ENCODE results near the gene ERN1.

ERN1 gene

DNA sequence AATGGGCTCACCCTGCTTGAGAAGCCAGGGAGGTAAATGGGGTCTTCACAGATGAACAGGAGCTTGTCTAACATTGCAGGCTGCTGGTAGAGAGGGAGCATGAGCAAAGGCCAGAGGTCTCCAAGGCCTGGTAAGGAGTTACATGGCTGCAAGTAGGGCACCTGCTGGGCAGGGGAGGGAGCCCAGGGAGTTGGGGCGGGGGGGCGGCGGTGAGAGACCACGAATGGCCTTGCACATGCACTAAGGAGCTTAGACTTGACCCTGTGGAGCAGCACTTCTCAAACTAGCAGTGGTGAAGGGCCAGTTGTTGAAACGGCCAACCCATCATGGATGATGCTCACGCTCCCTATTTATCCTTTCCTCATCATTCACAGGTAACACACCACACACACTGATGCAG lies 38.4 kb downstream of the ERN1 start:
- no peak for TF ChIP-seq EZH2phosphoT487 (IDR thresholded peaks at IDR 0.05; ENCODE audit: borderline replicate concordance)
- no peak for TF ChIP-seq CTCF (conservative IDR thresholded peaks at IDR 0.05; ENCODE audit: low read length)
- no peaks in the 10 kb centered on the region for H3F3A ChIP-seq (ENCODE audit: low read depth)
- H3K4me2 ChIP-seq (ENCODE audit: low read depth, low read length, poor library complexity, severe bottlenecking): no peak overlapping the region
- no peak overlapping the region for H3K9ac ChIP-seq (ENCODE audit: low read depth, low read length, poor library complexity, severe bottlenecking)
- H3K4me1 ChIP-seq (ENCODE audit: insufficient read depth, low read length, poor library complexity, severe bottlenecking): peaks cover 37% of the 10 kb centered on the region
- no peaks in the 10 kb centered on the region for H3K27me3 ChIP-seq (ENCODE audit: insufficient read depth, low read length, poor library complexity, severe bottlenecking)
- no peaks in the 10 kb centered on the region for H4K20me1 ChIP-seq (ENCODE audit: insufficient read depth, low read length, poor library complexity, severe bottlenecking)
- H3K36me3 ChIP-seq (ENCODE audit: insufficient read depth, low read length): no peaks in the 10 kb centered on the region
- no peaks in the 10 kb centered on the region for H3K9me2 ChIP-seq (replicated peaks; ENCODE audit: low read depth, low read length)
- H3K79me2 ChIP-seq (ENCODE audit: insufficient read depth, low read length): no peaks in the 10 kb centered on the region
- H3K4me3 ChIP-seq (ENCODE audit: low read length, poor library complexity, severe bottlenecking): no peak overlapping the region
- no peak overlapping the region for H2AFZ ChIP-seq (ENCODE audit: low read length)
- H3K9me3 ChIP-seq (ENCODE audit: insufficient read depth, low read depth, low read length): no peaks in the 10 kb centered on the region

GRCh38 chr17:64091116-64091515 lies 38.8 kb downstream of the ERN1 start:
- Histone ChIP-seq H3K9me3 (ENCODE audit: insufficient read depth, low read depth, low read length) (no peaks in the 10 kb centered on the region), H3K4me3 (ENCODE audit: low read length, poor library complexity, severe bottlenecking) (no peak overlapping the region), H3K9ac (ENCODE audit: low read depth, low read length, poor library complexity, severe bottlenecking) (no peak overlapping the region), H3K4me2 (ENCODE audit: low read depth, low read length, poor library complexity, severe bottlenecking) (no peak overlapping the region), H3F3A (ENCODE audit: low read depth) (no peaks in the 10 kb centered on the region), H3K4me1 (ENCODE audit: insufficient read depth, low read length, poor library complexity, severe bottlenecking) (peaks cover 33% of the 10 kb centered on the region), H4K20me1 (ENCODE audit: insufficient read depth, low read length, poor library complexity, severe bottlenecking) (no peaks in the 10 kb centered on the region), H3K9me2 (replicated peaks; ENCODE audit: low read depth, low read length) (no peaks in the 10 kb centered on the region), H3K27me3 (ENCODE audit: insufficient read depth, low read length, poor library complexity, severe bottlenecking) (no peaks in the 10 kb centered on the region), H3K79me2 (ENCODE audit: insufficient read depth, low read length) (no peaks in the 10 kb centered on the region), H2AFZ (ENCODE audit: low read length) (no peak overlapping the region; the same call in 1 of the 2 replicates), H3K36me3 (ENCODE audit: insufficient read depth, low read length) (no peaks in the 10 kb centered on the region)
- no peak for TF ChIP-seq EZH2phosphoT487 (IDR thresholded peaks at IDR 0.05; ENCODE audit: borderline replicate concordance)

- no peak overlapping the region for H3K4me2 ChIP-seq (ENCODE audit: low read depth, low read length, poor library complexity, severe bottlenecking)
- no peaks in the 10 kb centered on the region for H3K9me2 ChIP-seq (replicated peaks; ENCODE audit: low read depth, low read length)
- H3K4me3 ChIP-seq (ENCODE audit: low read length, poor library complexity, severe bottlenecking): no peak overlapping the region
- H3K9me3 ChIP-seq (ENCODE audit: insufficient read depth, low read depth, low read length): no peaks in the 10 kb centered on the region
- no peaks in the 10 kb centered on the region for H3K27me3 ChIP-seq (ENCODE audit: insufficient read depth, low read length, poor library complexity, severe bottlenecking)
- TF ChIP-seq EZH2phosphoT487 (IDR thresholded peaks at IDR 0.05; ENCODE audit: borderline replicate concordance) (no peak), CTCF (conservative IDR thresholded peaks at IDR 0.05; ENCODE audit: low read length) (no peak)
- H3K9ac ChIP-seq (ENCODE audit: low read depth, low read length, poor library complexity, severe bottlenecking): no peak overlapping the region
- no peaks in the 10 kb centered on the region for H3K79me2 ChIP-seq (ENCODE audit: insufficient read depth, low read length)
- no peaks in the 10 kb centered on the region for H4K20me1 ChIP-seq (ENCODE audit: insufficient read depth, low read length, poor library complexity, severe bottlenecking)
- H3K36me3 ChIP-seq (ENCODE audit: insufficient read depth, low read length): no peaks in the 10 kb centered on the region
- H3K4me1 ChIP-seq (ENCODE audit: insufficient read depth, low read length, poor library complexity, severe bottlenecking): peaks cover 29% of the 10 kb centered on the region
- H2AFZ ChIP-seq (ENCODE audit: low read length): no peak overlapping the region
- no peaks in the 10 kb centered on the region for H3F3A ChIP-seq (ENCODE audit: low read depth)
Measured at GRCh38 chr17:64090144-64090543, 39.8 kb downstream of the ERN1 start.

GRCh38 chr17:64087252-64088005 lies 42.5 kb downstream of the ERN1 start:
- peaks cover 41% of the 10 kb centered on the region for H3K4me1 ChIP-seq (ENCODE audit: insufficient read depth, low read length, poor library complexity, severe bottlenecking)
- H3K79me2 ChIP-seq (ENCODE audit: insufficient read depth, low read length): no peaks in the 10 kb centered on the region
- no peaks in the 10 kb centered on the region for H3F3A ChIP-seq (ENCODE audit: low read depth)

More at GRCh38 chr17:64087252-64088005, 42.5 kb downstream of the ERN1 start:
- H3K4me2 ChIP-seq (ENCODE audit: low read depth, low read length, poor library complexity, severe bottlenecking): no peak overlapping the region
- no peak overlapping the region for H2AFZ ChIP-seq (ENCODE audit: low read length)
- H4K20me1 ChIP-seq (ENCODE audit: insufficient read depth, low read length, poor library complexity, severe bottlenecking): no peaks in the 10 kb centered on the region
- H3K9me3 ChIP-seq (ENCODE audit: insufficient read depth, low read depth, low read length): no peaks in the 10 kb centered on the region
- H3K36me3 ChIP-seq (ENCODE audit: insufficient read depth, low read length): no peaks in the 10 kb centered on the region
- H3K9me2 ChIP-seq (replicated peaks; ENCODE audit: low read depth, low read length): no peaks in the 10 kb centered on the region
- TF ChIP-seq CTCF (conservative IDR thresholded peaks at IDR 0.05; ENCODE audit: low read length) (no peak), EZH2phosphoT487 (IDR thresholded peaks at IDR 0.05; ENCODE audit: borderline replicate concordance) (no peak)
- no peak overlapping the region for H3K4me3 ChIP-seq (ENCODE audit: low read length, poor library complexity, severe bottlenecking)
- no peaks in the 10 kb centered on the region for H3K27me3 ChIP-seq (ENCODE audit: insufficient read depth, low read length, poor library complexity, severe bottlenecking)
- no peak overlapping the region for H3K9ac ChIP-seq (ENCODE audit: low read depth, low read length, poor library complexity, severe bottlenecking)
